ENCODE results near the gene GUCA1A. TPM values are rescaled to one million over a fixed set of nuclear protein-coding genes. Genes with fewer than 3 reads are reported as not detected.

GUCA1A gene
- total and polyA plus RNA-seq, 8 donors = 0.10 TPM; not detected in 7

DNA sequence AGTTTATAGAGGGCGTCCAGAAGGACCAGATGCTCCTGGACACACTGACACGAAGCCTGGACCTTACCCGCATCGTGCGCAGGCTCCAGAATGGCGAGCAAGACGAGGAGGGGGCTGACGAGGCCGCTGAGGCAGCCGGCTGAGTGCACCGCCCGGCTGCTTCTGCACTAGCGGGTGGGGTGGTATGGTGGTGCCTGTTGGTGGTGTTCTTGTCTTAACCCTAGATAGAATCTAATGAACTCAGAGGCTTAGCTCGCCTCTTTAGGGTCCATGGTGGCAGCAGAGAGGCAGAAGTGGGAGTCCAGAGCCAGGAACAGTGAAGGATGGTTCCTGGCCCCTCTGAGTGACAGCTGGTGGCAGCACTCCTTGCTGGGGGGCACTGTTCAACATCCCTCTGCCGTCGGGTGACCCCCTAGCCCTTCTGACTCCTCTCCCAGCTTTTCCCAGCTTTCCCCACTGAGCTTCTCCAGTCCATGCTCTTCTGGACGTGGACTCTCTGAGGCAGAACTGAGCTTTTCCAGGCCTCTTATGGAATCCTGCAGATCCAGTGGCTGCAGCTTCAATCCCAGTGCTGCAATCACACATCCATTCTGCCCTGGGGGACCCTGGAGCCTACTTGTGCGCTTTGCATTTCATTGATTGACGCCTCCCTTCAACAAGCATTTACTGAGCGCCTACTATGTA is 6.2 kb downstream of the GUCA1A start:
- Histone ChIP-seq H3K36me3 (no peaks in the 10 kb centered on the region), H3K27me3 (peaks cover 0 to 22% (median 3%) of the 10 kb centered on the region in 3 donors), H3K9me3 (no peaks in the 10 kb centered on the region), H3K4me1 (peaks cover 0 to 6% (median 3%) of the 10 kb centered on the region in 4 donors), H3K4me3 (no peak overlapping the region), H3K27ac (no peak overlapping the region)
- DNase-seq = no peak
- 85 to 87% (median 86%) methylated on average over 14 to 20 of the region's 20 CpGs for WGBS, 5 donors
- no peak for TF ChIP-seq EP300 (IDR thresholded peaks at IDR 0.05)
- no peak for TF ChIP-seq POLR2AphosphoS5 (IDR thresholded peaks at IDR 0.05)
- TF ChIP-seq, protein P1, sequence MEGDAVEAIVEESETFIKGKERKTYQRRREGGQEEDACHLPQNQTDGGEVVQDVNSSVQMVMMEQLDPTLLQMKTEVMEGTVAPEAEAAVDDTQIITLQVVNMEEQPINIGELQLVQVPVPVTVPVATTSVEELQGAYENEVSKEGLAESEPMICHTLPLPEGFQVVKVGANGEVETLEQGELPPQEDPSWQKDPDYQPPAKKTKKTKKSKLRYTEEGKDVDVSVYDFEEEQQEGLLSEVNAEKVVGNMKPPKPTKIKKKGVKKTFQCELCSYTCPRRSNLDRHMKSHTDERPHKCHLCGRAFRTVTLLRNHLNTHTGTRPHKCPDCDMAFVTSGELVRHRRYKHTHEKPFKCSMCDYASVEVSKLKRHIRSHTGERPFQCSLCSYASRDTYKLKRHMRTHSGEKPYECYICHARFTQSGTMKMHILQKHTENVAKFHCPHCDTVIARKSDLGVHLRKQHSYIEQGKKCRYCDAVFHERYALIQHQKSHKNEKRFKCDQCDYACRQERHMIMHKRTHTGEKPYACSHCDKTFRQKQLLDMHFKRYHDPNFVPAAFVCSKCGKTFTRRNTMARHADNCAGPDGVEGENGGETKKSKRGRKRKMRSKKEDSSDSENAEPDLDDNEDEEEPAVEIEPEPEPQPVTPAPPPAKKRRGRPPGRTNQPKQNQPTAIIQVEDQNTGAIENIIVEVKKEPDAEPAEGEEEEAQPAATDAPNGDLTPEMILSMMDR (IDR thresholded peaks at IDR 0.05) = no peak
- no peak for TF ChIP-seq POLR2A (IDR thresholded peaks at IDR 0.05)
- intact Hi-C loops (cut with DNase I; ENCODE audit: low total_unique reads) = no loop called here

DNA sequence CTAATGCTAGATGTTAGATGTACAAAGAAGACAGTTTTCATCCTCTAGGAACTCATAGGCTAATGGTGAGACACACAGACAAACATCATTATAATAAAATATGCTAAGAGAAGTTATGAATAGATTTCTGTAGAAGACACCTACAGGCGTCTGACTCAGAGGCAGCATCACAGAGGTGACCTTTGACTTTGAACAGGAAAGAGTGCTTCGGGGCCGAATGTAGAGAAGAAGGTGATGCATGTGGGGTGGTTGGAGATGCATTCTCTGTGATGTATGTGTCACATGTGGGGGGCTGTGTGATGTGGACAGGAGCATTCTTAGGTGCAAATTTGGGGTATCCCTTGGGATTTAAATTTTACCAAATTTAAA is 6.8 kb downstream of the GUCA1A start:
- WGBS, 5 donors = 68 to 78% (median 74%) methylated on average over 3 of the region's 3 CpGs
- Histone ChIP-seq H3K27me3 (peaks cover 0 to 22% (median 3%) of the 10 kb centered on the region in 3 donors), H3K4me1 (peaks cover 0 to 6% (median 3%) of the 10 kb centered on the region in 4 donors), H3K9me3 (no peaks in the 10 kb centered on the region), H3K36me3 (no peaks in the 10 kb centered on the region), H3K27ac (no peak overlapping the region), H3K4me3 (no peak overlapping the region)
- TF ChIP-seq EP300 (IDR thresholded peaks at IDR 0.05) (no peak), POLR2AphosphoS5 (IDR thresholded peaks at IDR 0.05) (no peak), POLR2A (IDR thresholded peaks at IDR 0.05) (no peak)
- TF ChIP-seq, protein P1 (IDR thresholded peaks at IDR 0.05) = no peak
- intact Hi-C loops (cut with DNase I; ENCODE audit: low total_unique reads) = no loop called here
- no peak for DNase-seq

DNA sequence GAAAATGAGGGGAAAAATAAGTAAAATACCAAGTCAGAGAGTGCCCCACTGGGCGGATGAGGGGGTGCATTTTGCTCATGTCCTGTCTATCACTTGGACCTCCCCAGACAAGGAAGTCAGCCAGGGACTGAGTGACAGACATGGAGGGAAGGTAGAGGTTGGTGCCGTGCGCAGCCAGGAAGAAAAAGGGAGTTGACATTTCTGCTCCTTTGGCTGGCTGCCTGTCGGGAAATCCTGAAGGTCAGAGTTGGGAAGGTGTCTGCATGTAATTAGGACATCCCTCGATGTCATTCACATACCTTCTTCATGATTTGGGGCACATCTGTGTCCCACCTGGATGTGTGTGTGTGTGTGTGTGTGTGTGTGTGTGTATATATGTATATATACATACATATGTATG is 8.9 kb downstream of the GUCA1A start:
- 42 to 72% (median 55%) methylated on average over 5 of the region's 5 CpGs for WGBS, 5 donors
- no peak overlapping the region for H3K4me3 ChIP-seq
- peaks cover 0 to 22% (median 3%) of the 10 kb centered on the region in 3 donors for H3K27me3 ChIP-seq
- intact Hi-C loops (cut with DNase I; ENCODE audit: low total_unique reads) = no loop called here
- peaks cover 0 to 6% (median 3%) of the 10 kb centered on the region in 4 donors for H3K4me1 ChIP-seq
- DNase-seq = peak in 1 of 2 donors; percentile 47
- no peak overlapping the region for H3K27ac ChIP-seq
- no peak for TF ChIP-seq POLR2AphosphoS5 (IDR thresholded peaks at IDR 0.05)
- no peak for TF ChIP-seq POLR2A (IDR thresholded peaks at IDR 0.05)
- TF ChIP-seq EP300 (IDR thresholded peaks at IDR 0.05) = no peak
- TF ChIP-seq, protein P1 (IDR thresholded peaks at IDR 0.05) = no peak
- H3K36me3 ChIP-seq = no peaks in the 10 kb centered on the region
- H3K9me3 ChIP-seq = no peaks in the 10 kb centered on the region

DNA sequence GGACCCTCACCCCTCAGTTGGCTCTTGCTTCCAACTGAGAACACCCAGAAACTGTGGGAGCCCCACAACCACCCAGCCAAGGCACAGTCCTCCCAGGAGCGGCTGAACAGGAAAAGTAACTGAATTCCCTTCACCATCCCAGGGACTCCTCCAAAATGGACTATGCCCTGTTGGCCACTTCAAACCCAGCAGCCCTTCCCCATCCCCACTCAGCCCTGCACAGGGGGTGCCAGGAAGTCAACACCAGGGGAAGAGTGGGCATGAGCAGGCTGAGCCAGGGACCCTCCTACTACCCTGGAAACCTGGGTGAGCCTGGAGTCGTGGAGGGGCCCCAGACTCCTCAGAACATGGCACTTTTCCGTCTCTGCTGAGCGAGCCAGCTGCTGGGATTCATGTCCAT is 11.3 kb downstream of the GUCA1A start:
- WGBS, 5 donors = 87 to 100% (median 88%) methylated on average over 3 to 4 of the region's 4 CpGs
- no peak overlapping the region for H3K4me3 ChIP-seq
- no peaks in the 10 kb centered on the region for H3K9me3 ChIP-seq
- intact Hi-C loops (cut with DNase I; ENCODE audit: low total_unique reads) = no loop called here
- TF ChIP-seq, protein P1 (IDR thresholded peaks at IDR 0.05) = no peak
- no peak for TF ChIP-seq EP300 (IDR thresholded peaks at IDR 0.05)
- no peak for TF ChIP-seq POLR2A (IDR thresholded peaks at IDR 0.05)
- TF ChIP-seq POLR2AphosphoS5 (IDR thresholded peaks at IDR 0.05) = no peak
- H3K36me3 ChIP-seq = no peaks in the 10 kb centered on the region
- no peak for DNase-seq
- peaks cover 0 to 3% (median 0%) of the 10 kb centered on the region in 3 donors for H3K27me3 ChIP-seq
- no peaks in the 10 kb centered on the region for H3K4me1 ChIP-seq
- no peak overlapping the region for H3K27ac ChIP-seq

Measured in stomach (tissue), 9 donors.